NCI-H146 treated with DMSO at 0.1 percent for 48 hours (cell line): ENCODE results near the gene TVP23A.
"Not testable (repeated sequence)": the region's sequence is repeated elsewhere in the genome, so short reads cannot be mapped to it uniquely, and the experiment has no call there.

ENCODE experiments used
- DNase-seq: peaks from one replicate; lab custom pipeline; 2025; ENCODE audit not compliant: unreplicated experiment; lab: John Stamatoyannopoulos, UW

The TVP23A gene

DNA sequence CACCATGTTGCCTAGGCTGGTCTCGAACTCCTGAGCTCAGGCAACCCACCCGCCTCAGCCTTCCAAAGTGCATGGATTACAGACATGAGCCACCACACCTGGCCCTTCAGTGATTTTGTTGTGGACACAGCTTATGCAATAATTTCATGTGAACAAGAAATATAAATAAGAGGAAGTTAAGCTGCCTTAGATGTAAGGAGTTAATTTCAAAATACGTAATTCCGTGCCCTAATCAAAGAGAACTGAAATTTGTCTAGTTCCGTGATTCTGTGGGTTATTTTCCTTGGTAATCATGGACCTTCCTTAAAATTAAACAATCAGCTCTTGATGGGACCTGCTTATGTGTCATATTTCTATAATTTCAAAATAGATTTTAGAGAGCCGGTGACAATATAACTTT is 11.9 kb downstream of the TVP23A start:
- no peak for DNase-seq

DNA sequence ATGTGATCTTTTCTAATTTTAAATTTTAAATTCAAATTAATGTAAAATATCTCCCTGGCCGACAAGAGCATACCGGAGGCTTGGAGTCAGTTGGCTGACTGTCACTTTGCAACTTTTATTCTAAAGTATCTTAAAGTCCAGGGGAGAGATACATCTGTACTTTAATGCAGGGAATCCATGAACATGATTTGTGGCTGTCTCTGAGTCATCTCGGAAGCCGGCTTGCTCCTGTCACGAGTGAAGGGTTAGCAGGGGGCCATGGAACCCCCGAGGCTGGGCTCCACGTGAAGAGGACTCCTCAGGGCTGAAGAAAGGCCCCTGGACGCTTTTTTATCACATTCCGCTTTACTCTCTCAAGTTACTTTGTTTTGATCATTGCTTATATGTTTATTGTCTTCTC is 13.3 kb downstream of the TVP23A start:
- no peak for DNase-seq

DNA sequence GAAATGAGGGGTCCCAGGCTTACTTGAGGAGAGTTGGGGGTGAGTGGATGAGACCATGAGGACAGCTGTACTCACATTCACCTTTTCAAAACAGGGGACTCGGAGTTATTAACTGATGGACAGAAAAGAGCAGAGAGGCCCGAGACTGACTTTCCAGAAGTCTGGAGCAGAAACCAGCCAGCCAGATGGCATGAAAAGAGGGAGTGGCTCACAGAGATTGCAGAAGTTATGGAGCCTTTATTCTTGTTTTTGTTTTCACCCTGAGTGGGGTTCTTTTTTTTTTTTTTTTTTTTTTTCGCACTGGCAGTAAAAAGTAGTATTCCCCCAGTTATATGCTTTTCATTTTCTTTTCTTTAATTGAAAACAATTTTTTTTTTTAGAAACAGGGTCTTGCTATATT is 18.9 kb downstream of the TVP23A start:
- no peak for DNase-seq

DNA sequence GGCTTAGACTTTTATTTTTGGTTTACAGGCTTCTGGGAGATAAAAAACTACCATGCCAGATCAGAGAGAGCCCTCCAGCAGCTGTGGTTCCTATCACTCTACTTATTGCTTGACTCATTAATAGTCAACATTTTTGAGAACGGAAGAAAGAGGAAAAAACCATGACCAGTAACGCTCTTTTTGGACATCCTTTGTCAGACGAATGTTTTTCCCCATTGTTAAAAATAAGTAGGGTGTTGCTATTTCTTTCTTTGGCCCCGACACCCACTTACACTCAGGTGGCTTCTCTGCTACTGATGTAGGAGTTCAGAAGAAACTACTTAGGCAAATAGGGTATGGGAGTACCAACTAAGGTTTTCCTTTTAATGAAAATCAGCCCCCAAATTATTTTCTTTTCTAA is 27.5 kb downstream of the TVP23A start:
- no peak for DNase-seq

DNA sequence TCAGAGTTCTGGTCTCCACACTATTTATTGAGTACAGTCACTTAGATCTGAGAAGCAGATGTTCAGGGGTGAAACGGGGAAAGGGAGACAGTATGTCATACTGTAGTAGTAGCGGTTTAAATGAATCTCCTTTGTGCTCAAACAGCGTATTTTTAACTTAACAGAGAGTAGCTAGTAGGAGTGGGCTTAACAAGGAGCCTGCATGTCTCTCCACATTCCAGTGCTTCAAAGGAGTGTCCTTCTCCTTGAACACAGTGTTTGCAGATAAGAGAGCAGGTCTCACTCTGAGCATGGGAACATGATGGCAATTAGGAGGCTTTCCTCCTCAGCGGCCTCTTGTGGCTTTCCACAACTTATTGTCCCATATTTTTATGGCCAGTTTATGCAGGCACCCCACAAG is 30.0 kb downstream of the TVP23A start:
- DNase-seq, result not testable (repeated sequence)

DNA sequence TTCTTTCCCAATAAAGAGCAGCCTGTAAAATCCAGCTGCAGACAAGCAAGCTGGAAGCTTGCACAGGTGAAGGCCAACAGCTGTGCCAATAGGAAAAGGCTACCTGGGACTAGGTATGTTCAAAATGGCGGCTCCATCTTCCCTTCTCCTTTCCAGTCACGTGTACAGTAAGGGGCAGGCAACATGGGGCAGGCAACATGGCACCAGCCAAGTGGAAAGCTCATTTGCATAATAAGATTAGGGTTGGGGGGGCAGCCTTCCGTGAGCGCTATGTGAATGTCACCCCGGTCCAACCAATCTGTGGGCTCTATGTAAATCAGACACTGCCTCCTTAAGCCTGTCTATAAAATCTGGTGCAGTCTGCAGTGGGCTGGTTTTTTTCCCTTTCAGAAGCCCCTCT is 31.3 kb downstream of the TVP23A start:
- DNase-seq, result no peak

DNA sequence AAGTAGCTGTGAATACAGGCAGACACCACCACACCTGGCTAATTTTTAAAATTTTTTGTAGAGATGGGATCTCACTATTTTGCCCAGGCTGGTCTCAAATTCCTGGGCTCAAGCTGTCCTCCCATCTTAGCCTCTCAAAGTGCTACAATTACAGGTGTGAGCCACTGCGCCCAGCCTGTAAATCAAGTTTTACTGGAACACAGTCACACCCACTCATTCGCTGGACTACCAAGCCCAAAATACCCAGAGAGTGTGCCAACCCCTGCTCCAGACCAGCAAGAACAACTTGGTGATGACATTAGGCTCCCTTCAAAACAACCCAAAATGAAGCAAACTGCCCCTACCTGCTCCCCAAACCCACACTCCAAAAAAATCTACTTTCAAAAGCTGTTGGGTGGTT is 36.0 kb downstream of the TVP23A start:
- no peak for DNase-seq

DNA sequence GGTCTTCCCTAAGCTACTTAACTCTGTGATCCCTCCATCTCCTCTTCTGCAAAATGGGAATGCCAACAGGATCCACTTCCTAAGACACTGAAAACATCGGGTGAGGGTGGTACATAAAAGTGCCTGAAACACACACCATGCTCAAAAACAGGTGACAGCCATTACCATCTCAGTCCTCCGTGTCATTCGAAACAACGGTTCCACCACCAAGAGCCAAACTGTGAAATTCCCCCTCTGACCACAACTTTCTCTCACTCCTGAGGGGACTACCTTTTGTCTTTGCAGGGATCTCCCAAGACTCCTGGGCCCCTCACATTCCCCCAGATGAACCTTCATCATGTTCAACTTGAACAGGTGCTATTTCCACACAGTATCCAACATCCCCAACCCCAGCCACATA is 38.0 kb downstream of the TVP23A start:
- no peak for DNase-seq

DNA sequence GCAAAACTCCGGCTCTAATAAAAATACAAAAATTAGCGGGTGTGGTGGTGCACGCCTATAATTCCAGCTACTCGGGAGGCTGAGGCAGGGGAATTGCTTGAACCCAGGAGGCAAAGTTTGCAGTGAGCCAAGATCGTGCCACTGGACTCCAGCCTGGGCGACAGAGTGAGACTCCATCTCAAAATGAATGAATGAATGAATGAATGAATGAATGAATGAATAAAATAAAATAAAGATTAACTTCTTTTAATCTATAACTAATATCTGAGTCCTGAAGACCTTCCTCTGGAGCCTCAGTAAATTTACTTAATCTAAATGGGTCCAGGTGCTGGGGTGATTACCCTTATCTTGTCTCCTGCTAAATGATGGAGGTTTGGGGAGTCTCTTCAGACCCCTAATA is 38.7 kb downstream of the TVP23A start:
- not testable (repeated sequence) for DNase-seq

DNA sequence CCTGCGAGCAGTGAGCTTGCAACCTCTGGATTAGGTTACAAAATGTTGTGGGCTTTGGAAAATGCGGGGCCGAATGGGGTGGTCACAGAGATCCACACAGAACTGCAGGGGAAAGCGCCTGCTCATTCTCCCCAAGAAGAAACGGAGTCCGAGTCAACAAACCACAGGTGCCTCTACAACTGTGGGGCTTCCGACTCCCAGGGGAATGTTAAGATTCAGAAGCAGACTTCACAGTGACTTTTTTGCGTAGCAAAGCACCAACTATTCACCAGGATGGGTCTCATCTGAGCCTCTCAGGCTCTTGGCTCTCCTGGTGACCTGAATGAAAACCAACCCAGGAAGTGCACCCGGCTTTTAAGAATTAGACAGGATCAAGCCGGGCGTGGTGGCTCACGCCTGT is 41.2 kb downstream of the TVP23A start:
- DNase-seq, result no peak

DNA sequence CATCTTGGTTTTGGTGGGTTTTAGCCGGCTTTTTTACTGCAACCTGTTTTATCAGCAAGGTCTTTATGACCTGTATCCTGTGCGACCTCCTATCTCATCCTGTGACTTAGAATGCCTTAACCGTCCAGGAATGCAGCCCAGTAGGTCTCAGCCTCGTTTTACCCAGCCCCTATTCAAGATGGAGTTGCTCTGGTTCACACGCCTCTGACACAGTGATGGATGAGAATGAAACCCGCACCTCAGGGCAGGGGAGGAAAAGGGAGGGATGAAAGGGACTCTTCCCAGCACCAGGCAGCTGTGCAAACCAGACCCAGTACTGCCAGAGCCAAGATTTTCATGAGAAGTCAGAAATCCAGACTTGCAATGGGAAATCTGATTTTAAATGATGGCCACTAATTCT is 41.7 kb downstream of the TVP23A start:
- DNase-seq, result not testable (repeated sequence)

DNA sequence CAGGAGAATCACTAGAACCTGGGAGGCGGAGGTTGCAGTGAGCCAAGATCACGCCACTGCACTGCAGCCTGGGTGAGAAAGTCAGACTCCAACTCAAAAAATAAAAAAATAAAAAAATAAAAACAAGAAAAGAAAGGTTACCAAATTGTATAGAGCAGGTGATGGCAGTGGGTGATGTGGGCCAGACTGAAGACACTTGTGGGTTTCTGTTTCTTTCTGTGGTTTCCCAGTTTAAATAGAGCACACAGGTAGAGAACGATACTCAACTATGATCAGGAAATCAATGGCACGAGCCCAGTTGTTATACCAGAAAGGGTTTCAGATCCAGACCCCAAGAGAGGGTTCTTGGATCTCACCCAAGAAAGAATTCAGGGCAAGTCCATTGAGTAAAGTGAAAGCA is 42.3 kb downstream of the TVP23A start:
- DNase-seq, result no peak

DNA sequence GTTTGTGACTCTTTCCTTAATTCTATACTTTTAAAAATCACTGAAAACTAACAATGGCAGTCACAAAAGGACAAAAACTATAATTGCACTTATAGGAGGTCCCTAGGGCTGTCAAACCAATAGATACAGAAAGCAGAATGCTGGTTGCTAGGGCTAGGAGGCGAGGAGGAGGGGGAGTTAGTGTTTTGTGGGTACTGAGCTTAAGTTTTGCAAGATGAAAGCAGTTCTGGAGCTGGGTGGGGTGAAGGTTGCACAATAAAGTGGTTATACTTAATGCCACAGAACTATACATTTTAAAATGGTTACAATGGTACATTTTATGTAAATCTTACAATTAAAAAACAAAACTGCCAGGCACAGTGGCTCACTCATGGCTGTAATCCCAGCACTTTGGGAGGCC is 47.7 kb downstream of the TVP23A start:
- DNase-seq, result no peak

DNA sequence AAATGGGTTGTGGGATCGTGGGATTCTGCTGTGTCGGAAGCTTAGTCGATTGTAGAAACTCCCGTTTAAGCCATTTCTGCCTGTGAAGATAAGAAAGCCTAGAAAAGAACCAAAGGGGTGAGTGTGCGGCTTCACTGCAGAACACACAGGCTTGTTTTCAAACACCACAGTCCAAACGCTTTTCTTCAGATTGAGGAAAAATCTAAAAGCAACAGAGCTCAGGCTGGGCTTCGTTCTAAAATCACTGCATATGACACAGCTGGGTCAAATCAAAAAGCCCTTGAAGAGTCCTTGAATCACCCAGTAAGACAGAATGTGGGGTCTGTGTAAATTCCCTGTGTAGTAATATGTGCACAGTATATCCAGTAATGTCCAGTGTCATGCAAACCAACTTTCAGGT is 49.2 kb downstream of the TVP23A start:
- no peak for DNase-seq

DNA sequence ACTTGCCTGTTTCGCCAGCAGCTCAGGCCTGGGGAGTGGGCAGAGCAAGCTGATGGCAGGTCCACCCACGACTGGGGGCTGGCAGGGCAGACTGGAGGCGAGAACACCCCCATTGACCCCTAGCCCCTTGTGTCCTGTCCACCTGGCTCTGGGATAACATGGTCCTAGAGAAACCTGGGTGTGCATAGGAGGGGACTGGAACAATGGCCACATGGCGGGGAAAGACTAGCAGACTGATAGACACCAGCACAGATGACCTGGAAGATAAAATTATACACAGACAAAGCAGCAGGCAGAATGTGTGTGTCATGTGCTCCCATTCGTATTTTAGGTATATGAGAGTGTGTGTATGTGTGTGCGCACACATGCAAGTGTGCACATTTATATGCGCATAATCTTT is 51.5 kb downstream of the TVP23A start:
- DNase-seq, result no peak

DNA sequence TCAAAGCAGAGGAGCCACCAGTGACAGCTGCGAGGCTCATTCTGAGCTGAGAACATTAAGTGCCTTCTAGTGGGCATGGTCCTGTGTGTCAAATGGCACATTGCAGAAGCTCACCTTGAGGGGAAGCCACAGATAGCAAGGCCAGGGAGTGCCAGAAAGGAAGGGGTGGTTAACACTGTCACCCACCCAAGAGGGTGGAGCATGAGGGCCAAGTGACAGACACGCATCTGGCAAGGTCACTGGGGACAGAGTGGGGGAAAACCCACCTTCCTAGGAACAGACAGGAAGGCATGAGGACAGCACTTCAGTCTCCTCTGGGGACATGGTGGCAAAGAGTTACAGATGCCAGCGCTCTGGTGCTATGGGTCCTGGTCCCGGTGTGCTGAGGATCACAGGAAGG is 52.8 kb downstream of the TVP23A start:
- DNase-seq, result no peak

DNA sequence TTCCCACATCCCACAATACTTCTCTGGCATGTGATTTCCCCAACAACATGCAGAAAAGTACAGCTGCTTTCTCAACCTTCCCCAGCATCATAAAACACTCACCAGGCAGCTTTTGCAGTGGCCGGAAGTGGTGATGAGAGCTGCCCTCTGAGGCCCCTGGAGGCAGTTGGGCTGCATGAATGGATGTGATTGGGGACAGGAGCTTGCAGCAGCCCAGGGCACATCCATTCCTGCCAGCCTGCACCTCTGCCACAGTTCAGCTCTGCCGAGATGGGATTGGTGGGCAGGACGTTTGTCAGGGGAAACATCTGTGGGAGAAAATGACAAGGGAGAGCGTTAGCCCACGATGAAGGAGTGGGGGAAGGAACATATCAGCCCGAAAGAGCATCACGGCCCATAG is 55.1 kb downstream of the TVP23A start:
- DNase-seq, result no peak

DNA sequence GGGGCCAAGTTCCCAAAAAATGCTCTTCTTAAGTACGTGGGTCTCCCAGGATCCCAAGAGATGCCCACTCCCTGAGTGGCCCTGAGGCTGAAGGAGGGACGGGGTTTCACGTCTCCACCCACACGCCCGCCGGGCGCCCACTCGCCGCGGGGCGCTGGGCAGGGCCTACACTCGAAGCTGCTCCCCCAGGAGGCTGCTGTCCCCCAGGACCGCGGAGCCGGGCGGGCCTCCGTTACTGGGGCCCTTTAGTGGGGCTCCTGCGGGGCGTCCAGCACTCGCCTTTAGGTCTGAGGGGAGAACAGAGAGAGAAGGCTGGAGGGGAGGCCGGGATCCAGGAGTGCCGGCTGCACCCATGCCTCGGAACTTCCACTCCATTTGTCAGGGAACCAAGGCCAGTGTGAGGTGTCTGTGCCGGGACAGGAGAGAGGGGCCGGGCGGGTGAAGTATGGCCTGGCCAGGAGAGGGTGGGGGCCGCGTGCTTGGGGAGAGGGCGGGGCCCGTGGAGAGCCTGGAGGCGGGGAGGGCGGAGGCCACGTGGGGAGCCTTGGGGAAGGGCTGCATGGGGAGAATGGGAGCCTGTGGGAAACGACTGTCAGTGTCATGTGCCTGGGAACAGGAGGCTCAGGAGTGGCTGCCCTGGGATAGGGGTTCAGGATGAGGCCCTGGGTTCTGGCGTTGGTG is 56.1 kb downstream of the TVP23A start:
- DNase-seq, result no peak

DNA sequence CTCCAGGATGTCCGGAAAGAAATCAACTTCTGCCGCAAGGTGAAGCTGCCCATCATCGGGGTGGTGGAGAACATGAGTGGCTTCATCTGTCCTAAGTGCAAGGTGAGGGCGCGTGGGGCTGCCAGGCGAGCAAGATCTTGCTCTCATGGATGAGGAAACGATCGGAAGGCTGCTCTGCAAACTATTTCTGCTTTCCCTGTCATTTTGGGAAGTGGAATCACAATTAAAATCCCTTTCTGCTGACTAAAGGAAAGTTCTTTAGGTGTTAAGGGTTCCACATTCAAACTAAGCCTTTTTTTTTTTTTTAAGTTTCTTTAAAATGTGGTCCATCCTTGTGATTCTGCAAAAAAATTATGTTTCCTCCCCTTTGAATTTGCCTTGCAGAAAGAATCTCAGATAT is 57.2 kb downstream of the TVP23A start:
- DNase-seq, result no peak

DNA sequence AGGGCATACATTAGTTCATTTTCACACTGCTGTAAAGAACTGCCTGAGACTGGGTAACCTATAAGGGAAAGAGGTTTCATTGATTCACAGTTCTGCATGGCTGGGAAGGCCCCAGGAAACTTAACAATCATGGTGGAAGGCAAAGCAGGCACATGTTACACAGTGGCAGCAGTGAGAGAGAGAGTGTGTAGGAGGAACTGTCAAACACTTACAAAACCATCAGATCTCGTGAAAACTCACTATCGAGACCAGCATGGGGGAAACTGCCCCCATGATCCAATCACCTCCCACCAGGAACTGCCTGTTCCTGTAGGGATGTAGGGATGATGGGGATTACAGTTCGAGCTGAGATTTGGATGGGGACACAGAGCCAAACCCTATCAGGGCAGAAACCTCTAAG is 57.7 kb downstream of the TVP23A start:
- DNase-seq, result no peak

DNA sequence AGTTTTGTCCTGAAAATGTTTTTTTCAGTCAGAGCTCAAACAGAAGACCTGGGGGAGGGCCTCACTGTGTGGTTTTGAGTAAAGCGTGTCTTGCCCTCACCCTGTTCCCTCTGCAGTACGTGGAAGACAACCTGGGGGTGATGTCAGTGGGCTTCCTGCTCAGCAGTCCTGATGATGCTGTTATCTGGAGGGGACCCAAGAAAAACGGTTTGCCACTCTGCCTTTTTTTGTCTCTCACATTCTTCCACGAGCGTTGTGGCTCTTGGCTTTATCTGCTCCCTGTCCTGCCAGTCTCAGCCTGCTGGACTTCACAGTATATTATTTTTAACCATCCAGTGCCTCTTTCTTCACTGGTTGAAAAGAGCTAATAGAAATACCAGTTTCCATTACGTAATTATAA is 62.0 kb downstream of the TVP23A start:
- no peak for DNase-seq

DNA sequence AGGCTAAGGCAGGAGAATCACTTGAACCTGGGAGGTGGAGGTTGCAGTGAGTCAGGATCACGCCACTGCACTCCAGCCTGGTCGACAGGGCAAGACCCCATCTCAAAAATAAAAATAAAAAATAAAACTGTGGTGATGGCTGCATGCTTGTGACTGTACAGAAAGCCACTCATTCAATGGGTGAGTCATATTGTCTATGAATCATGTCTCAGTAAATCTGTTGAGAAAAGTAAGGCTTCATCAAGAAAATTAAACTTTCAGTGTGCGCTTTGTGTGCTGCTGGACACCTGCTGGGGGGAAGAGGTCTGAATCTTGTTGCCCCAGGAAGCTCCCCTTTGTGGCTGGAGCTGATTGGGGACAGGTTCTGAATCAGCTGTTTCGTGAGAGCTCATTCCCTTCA is 63.7 kb downstream of the TVP23A start:
- no peak for DNase-seq

DNA sequence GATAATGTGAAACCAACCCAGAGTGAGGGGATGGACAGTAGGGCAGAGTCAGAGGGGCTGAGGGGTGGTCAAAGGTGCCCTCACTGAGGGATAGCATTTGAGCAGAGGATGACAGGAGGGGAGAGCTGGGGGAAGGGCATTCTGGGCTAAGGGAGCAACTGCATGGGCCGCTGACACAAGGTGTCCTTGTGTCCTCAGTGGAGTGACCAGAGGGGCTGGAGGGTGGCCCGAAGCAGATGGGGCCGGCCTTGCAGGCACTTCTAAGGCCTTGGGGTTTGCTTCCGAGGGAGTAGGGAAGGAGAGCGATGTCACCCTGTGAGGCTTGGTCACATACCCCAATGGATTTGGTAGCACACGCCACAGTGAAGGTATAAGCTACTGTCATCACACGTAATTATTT is 64.9 kb downstream of the TVP23A start:
- DNase-seq, result no peak
